Lower lobe of right lung (tissue), 2 donors: Measurements from ENCODE around the gene FAM78B. TPM values are rescaled to one million over a fixed set of nuclear protein-coding genes. Genes with fewer than 3 reads are reported as not detected.

Source experiments
- ATAC-seq, 2 donors: fragments of 200-7000 bp; cut with Tn5 transposase; one replicate each; pipeline ENCODE4 v1.9.1; 2020 to 2022; ENCODE audit warnings: mild to moderate bottlenecking in 2 of 2, moderate library complexity in 2 of 2
- DNase-seq: peaks from one replicate; pipeline ENCODE4 v3.0.0-alpha.2; 2020
- H3K27ac ChIP-seq: fragments of 200-600 bp; one replicate; pipeline ENCODE4 v1.8.0; 2022
- H3K27me3 ChIP-seq: fragments of 200-600 bp; one replicate; pipeline ENCODE4 v1.8.0; 2022; ENCODE audit warnings: low read depth
- H3K36me3 ChIP-seq: fragments of 200-600 bp; one replicate; pipeline ENCODE4 v1.8.0; 2022; ENCODE audit warnings: mild to moderate bottlenecking
- H3K4me1 ChIP-seq: fragments of 200-600 bp; one replicate; pipeline ENCODE4 v1.8.0; 2022
- H3K4me3 ChIP-seq: fragments of 200-600 bp; one replicate; pipeline ENCODE4 v1.8.0; 2022; ENCODE audit warnings: mild to moderate bottlenecking
- H3K9me3 ChIP-seq: fragments of 200-600 bp; one replicate; pipeline ENCODE4 v1.8.0; 2022
- CTCF ChIP-seq: fragments of 200-600 bp; IDR thresholded peaks from one replicate; pipeline ENCODE4 v1.8.0; 2022; ENCODE audit warnings: antibody characterized with exemption, mild to moderate bottlenecking
- intact Hi-C: fragments of 100-400 bp; cut with DNase I; formaldehyde crosslinking; loops from one replicate; pipeline ENCODE4 v1.11.0; 2022
- total RNA-seq: library from RNA; stranded (reverse); fragmentation: NEBNext Ultra II Directional; extraction: Animal tissue kit (Norgen Biotek cat#: 25700); gene quantifications from one replicate; pipeline ENCODE4 v1.2.1, GENCODE V29; 2021
- donor health status: DM: no; HTN: yes; CAD: no; lungs with severe emphysema.

Gene FAM78B
- total RNA-seq, 1 donor from 2014 or later, result 0.95 TPM

DNA sequence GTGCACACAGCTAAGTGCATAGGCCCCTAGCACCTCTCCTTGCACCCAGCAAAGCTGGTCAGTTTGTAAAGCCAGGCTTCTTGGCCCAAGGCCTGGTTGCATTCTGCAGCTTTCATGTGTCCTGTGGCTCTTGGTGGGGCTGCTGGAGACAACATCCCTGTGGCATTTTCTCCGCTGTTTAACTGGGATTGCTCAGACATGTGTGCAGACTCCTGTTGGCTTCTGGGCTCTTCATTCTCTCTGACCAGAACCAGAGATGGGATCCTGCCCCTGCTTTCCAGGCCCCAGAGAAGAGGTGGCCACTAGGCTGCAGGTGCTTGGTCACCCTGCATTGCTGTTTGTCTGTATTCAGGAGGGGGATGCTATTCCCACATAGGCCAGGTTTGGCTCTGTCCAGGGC lies 50.8 kb downstream of the FAM78B start:
- H3K4me1 ChIP-seq, result no peaks in the 10 kb centered on the region
- TF ChIP-seq CTCF, result no peak

GRCh38 chr1:166114419-166114818 lies 52.4 kb downstream of the FAM78B start:
- intact Hi-C loops, result no loop called here
- no peak overlapping the region for H3K4me3 ChIP-seq
- no peak for ATAC-seq

More for the DNA sequence above, 50.8 kb downstream of the FAM78B start:
- Histone ChIP-seq H3K4me3 (no peak overlapping the region), H3K27me3 (no peaks in the 10 kb centered on the region), H3K36me3 (no peaks in the 10 kb centered on the region), H3K27ac (no peak overlapping the region), H3K9me3 (no peaks in the 10 kb centered on the region)
- intact Hi-C loops, result no loop called here
- DNase-seq, result no peak
- ATAC-seq, result no peak

DNA sequence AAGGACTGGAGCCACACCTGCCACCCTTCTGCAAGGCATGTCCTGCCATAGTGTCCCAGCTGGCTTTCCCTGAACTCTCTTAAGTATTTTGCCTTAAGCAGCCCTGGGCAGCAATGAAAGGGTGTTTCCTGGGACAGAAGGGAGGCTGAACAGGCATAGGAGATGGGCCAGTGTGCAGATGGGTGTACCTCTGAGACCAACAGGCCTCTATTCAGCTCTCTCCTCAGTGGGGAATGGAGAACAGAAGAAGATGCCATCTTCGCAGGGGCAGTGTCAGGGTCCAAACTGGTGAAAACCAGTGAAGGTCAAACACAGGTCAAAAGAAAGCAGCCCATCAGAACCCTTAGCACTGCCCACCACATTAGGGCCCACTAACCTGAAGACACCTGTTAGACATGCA lies 53.2 kb downstream of the FAM78B start:
- TF ChIP-seq CTCF, result no peak
- intact Hi-C loops, result no loop called here
- Histone ChIP-seq H3K9me3 (no peaks in the 10 kb centered on the region), H3K36me3 (no peaks in the 10 kb centered on the region), H3K27me3 (no peaks in the 10 kb centered on the region), H3K4me3 (no peak overlapping the region), H3K27ac (no peak overlapping the region), H3K4me1 (no peaks in the 10 kb centered on the region)
- DNase-seq, result no peak
- ATAC-seq, result no peak

More at GRCh38 chr1:166114419-166114818, 52.4 kb downstream of the FAM78B start:
- no peaks in the 10 kb centered on the region for H3K4me1 ChIP-seq
- no peak overlapping the region for H3K27ac ChIP-seq
- no peak for TF ChIP-seq CTCF
- no peaks in the 10 kb centered on the region for H3K36me3 ChIP-seq
- DNase-seq, result no peak
- H3K9me3 ChIP-seq, result no peaks in the 10 kb centered on the region
- H3K27me3 ChIP-seq, result no peaks in the 10 kb centered on the region

GRCh38 chr1:166113031-166113430 lies 53.8 kb downstream of the FAM78B start:
- Histone ChIP-seq H3K27me3 (no peaks in the 10 kb centered on the region), H3K4me3 (no peak overlapping the region), H3K27ac (no peak overlapping the region), H3K4me1 (no peaks in the 10 kb centered on the region), H3K36me3 (no peaks in the 10 kb centered on the region), H3K9me3 (no peaks in the 10 kb centered on the region)
- intact Hi-C loops, result no loop called here
- no peak for ATAC-seq
- no peak for DNase-seq
- TF ChIP-seq CTCF, result no peak

- H3K27ac ChIP-seq, result no peak overlapping the region
- no peak for TF ChIP-seq CTCF
- no peaks in the 10 kb centered on the region for H3K36me3 ChIP-seq
- H3K27me3 ChIP-seq, result no peaks in the 10 kb centered on the region
- intact Hi-C loops, result no loop called here
- H3K4me1 ChIP-seq, result no peaks in the 10 kb centered on the region
- H3K4me3 ChIP-seq, result no peak overlapping the region
- no peak for DNase-seq
- no peak for ATAC-seq
- no peaks in the 10 kb centered on the region for H3K9me3 ChIP-seq
These were observed 54.4 kb downstream of the FAM78B start for GRCh38 chr1:166112425-166112824.

DNA sequence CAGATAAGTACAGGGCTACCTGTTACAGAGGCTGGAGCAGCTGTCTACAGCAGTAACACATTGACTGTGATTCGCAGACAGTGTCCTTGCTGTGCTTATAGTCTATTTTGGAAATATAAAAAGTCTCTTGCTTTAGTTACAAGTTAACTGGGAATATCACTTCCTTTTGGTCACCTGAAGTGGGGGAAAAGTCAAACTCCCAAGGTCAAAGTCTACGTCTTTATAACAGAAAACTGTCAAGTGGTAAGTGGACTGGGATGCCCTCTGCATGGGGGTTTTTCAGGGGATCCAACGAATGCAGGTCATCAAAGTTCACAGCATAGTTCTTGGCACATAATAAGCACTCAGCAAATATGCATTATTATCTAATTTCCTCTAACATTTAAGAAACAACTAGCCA lies 55.4 kb downstream of the FAM78B start:
- no peaks in the 10 kb centered on the region for H3K36me3 ChIP-seq
- no peak overlapping the region for H3K27ac ChIP-seq
- ATAC-seq (no peak), DNase-seq (no peak)
- intact Hi-C loops, result no loop called here
- H3K9me3 ChIP-seq, result no peaks in the 10 kb centered on the region
- no peaks in the 10 kb centered on the region for H3K27me3 ChIP-seq
- no peak for TF ChIP-seq CTCF
- no peaks in the 10 kb centered on the region for H3K4me1 ChIP-seq
- H3K4me3 ChIP-seq, result no peak overlapping the region
